UCSD-AML1 (cell line): Measurements from ENCODE around the gene JMJD1C.
A peak's percentile ranks its signal among the peaks of the same experiment; 100 is the strongest.
"Not testable (repeated sequence)": the region's sequence is repeated elsewhere in the genome, so short reads cannot be mapped to it uniquely, and the experiment has no call there.

Source experiments
- DNase-seq: peaks from one replicate; lab custom pipeline; 2025; ENCODE audit not compliant: unreplicated experiment; lab: John Stamatoyannopoulos, UW

Gene JMJD1C

GRCh38 chr10:63304146-63304545 lies 161.6 kb downstream of the JMJD1C start:
- no peak for DNase-seq

GRCh38 chr10:63300801-63301200 lies 165.0 kb downstream of the JMJD1C start:
- DNase-seq, result no peak

GRCh38 chr10:63297941-63298340 lies 167.8 kb downstream of the JMJD1C start:
- no peak for DNase-seq

GRCh38 chr10:63294781-63295180 lies 171.0 kb downstream of the JMJD1C start:
- DNase-seq, result no peak

GRCh38 chr10:63292847-63293246 lies 172.9 kb downstream of the JMJD1C start:
- DNase-seq, result not testable (repeated sequence)

- no peak for DNase-seq
These were observed 177.6 kb downstream of the JMJD1C start for GRCh38 chr10:63288170-63288569.

- no peak for DNase-seq
These were observed 179.0 kb downstream of the JMJD1C start for GRCh38 chr10:63286754-63287264.

- DNase-seq, result no peak
These were observed 179.4 kb downstream of the JMJD1C start for GRCh38 chr10:63286340-63286739.

GRCh38 chr10:63283901-63284300 lies 181.9 kb downstream of the JMJD1C start:
- not testable (repeated sequence) for DNase-seq

GRCh38 chr10:63283093-63283492 lies 182.7 kb downstream of the JMJD1C start:
- DNase-seq, result no peak

- DNase-seq, result no peak
These were observed 183.8 kb downstream of the JMJD1C start for GRCh38 chr10:63281967-63282366.

- no peak for DNase-seq
These were observed 185.4 kb downstream of the JMJD1C start for GRCh38 chr10:63280386-63280785.

GRCh38 chr10:63275094-63275493 lies 190.7 kb downstream of the JMJD1C start:
- DNase-seq, result no peak

GRCh38 chr10:63273577-63273976 lies 192.2 kb downstream of the JMJD1C start:
- DNase-seq, result no peak

- peak; percentile 71 for DNase-seq
These were observed 196.8 kb downstream of the JMJD1C start for GRCh38 chr10:63268798-63269503.

- DNase-seq, result no peak
These were observed 197.5 kb downstream of the JMJD1C start for GRCh38 chr10:63268149-63268797.

- DNase-seq, result peak; percentile 12
These were observed 198.2 kb downstream of the JMJD1C start for GRCh38 chr10:63267414-63268148.

GRCh38 chr10:63266391-63267316 lies 199.1 kb downstream of the JMJD1C start:
- no peak for DNase-seq

GRCh38 chr10:63265683-63266235 lies 200.0 kb downstream of the JMJD1C start:
- no peak for DNase-seq

GRCh38 chr10:63265222-63265617 lies 200.6 kb downstream of the JMJD1C start:
- DNase-seq, result peak; percentile 50
